Stomach (tissue), 4 donors: Measurements from ENCODE around the gene LSM7.

ENCODE experiments used
- CTCF ChIP-seq, 7 experiments: fragments of 450-650 bp in 4 of 7; fragments of 200-600 bp in 3 of 7; sonication (generic) in 3 of 7; IDR thresholded peaks; one replicate each; pipeline ENCODE4 v1.5.1; 2016 to 2019; ENCODE audit warnings: antibody characterized with exemption in 7 of 7, control low read depth in 2 of 7, mild to moderate bottlenecking in 1 of 7
- POLR2A ChIP-seq, 4 donors: fragments of 450-650 bp; IDR thresholded peaks; one replicate each; pipeline ENCODE4 v1.6.1; 2016; ENCODE audit warnings: antibody characterized with exemption in 4 of 4, control low read depth in 2 of 4, mild to moderate bottlenecking in 1 of 4, moderate library complexity in 1 of 4

GRCh38 chr19:2356036-2356646 is 27.8 kb upstream of the LSM7 start:
- no peak for TF ChIP-seq CTCF (IDR thresholded peaks at IDR 0.05)
- TF ChIP-seq POLR2A (IDR thresholded peaks at IDR 0.05): no peak
